ENCODE measurements around the gene MACROD2.

The MACROD2 gene

GRCh38 chr20:14724036-14724435 lies 728.7 kb downstream of the MACROD2 start:
- WGBS, 2 experiments: no CpG with 5 or more reads among the region's 1 CpG

GRCh38 chr20:14724468-14724867 lies 729.2 kb downstream of the MACROD2 start:
- no peak overlapping the region for H3K27ac ChIP-seq (ENCODE audit: insufficient read depth, low read depth, low read length, poor library complexity, severe bottlenecking)
- 95 to 96% methylated on average over 1 of the region's 1 CpG for WGBS, 2 experiments

More at GRCh38 chr20:14724036-14724435, 728.7 kb downstream of the MACROD2 start:
- Histone ChIP-seq H3K27ac (ENCODE audit: insufficient read depth, low read depth, low read length, poor library complexity, severe bottlenecking) (no peak overlapping the region), H3K9me3 (ENCODE audit: control insufficient read depth, low read length) (no peaks in the 10 kb centered on the region), H3K4me3 (ENCODE audit: insufficient read depth, low read depth, low read length) (no peak overlapping the region), H3K4me1 (ENCODE audit: control insufficient read depth, insufficient read depth, low read length) (no peaks in the 10 kb centered on the region), H3K27me3 (ENCODE audit: control insufficient read depth, insufficient read depth, low read length, poor library complexity, severe bottlenecking) (no peaks in the 10 kb centered on the region), H3K36me3 (ENCODE audit: control insufficient read depth, insufficient read depth, low read length) (no peaks in the 10 kb centered on the region)

GRCh38 chr20:14726591-14726990 lies 731.3 kb downstream of the MACROD2 start:
- H3K4me3 ChIP-seq (ENCODE audit: insufficient read depth, low read depth, low read length): no peak overlapping the region
- no peaks in the 10 kb centered on the region for H3K9me3 ChIP-seq (ENCODE audit: control insufficient read depth, low read length)
- WGBS, 2 experiments: 95 to 97% methylated on average over 3 of the region's 3 CpGs
- H3K36me3 ChIP-seq (ENCODE audit: control insufficient read depth, insufficient read depth, low read length): no peaks in the 10 kb centered on the region
- H3K4me1 ChIP-seq (ENCODE audit: control insufficient read depth, insufficient read depth, low read length): no peaks in the 10 kb centered on the region
- no peak overlapping the region for H3K27ac ChIP-seq (ENCODE audit: insufficient read depth, low read depth, low read length, poor library complexity, severe bottlenecking)
- no peaks in the 10 kb centered on the region for H3K27me3 ChIP-seq (ENCODE audit: control insufficient read depth, insufficient read depth, low read length, poor library complexity, severe bottlenecking)

More at GRCh38 chr20:14724468-14724867, 729.2 kb downstream of the MACROD2 start:
- H3K4me3 ChIP-seq (ENCODE audit: insufficient read depth, low read depth, low read length): no peak overlapping the region
- H3K4me1 ChIP-seq (ENCODE audit: control insufficient read depth, insufficient read depth, low read length): no peaks in the 10 kb centered on the region
- no peaks in the 10 kb centered on the region for H3K9me3 ChIP-seq (ENCODE audit: control insufficient read depth, low read length)
- H3K27me3 ChIP-seq (ENCODE audit: control insufficient read depth, insufficient read depth, low read length, poor library complexity, severe bottlenecking): no peaks in the 10 kb centered on the region
- no peaks in the 10 kb centered on the region for H3K36me3 ChIP-seq (ENCODE audit: control insufficient read depth, insufficient read depth, low read length)

GRCh38 chr20:14727485-14728150 lies 732.3 kb downstream of the MACROD2 start:
- peaks cover 7% of the 10 kb centered on the region for H3K4me1 ChIP-seq (ENCODE audit: control insufficient read depth, insufficient read depth, low read length)
- no peak overlapping the region for H3K27ac ChIP-seq (ENCODE audit: insufficient read depth, low read depth, low read length, poor library complexity, severe bottlenecking)
- no peaks in the 10 kb centered on the region for H3K36me3 ChIP-seq (ENCODE audit: control insufficient read depth, insufficient read depth, low read length)
- H3K9me3 ChIP-seq (ENCODE audit: control insufficient read depth, low read length): no peaks in the 10 kb centered on the region
- no peaks in the 10 kb centered on the region for H3K27me3 ChIP-seq (ENCODE audit: control insufficient read depth, insufficient read depth, low read length, poor library complexity, severe bottlenecking)
- no peak overlapping the region for H3K4me3 ChIP-seq (ENCODE audit: insufficient read depth, low read depth, low read length)
- 92 to 100% methylated on average over 1 of the region's 1 CpG for WGBS, 2 experiments

DNA sequence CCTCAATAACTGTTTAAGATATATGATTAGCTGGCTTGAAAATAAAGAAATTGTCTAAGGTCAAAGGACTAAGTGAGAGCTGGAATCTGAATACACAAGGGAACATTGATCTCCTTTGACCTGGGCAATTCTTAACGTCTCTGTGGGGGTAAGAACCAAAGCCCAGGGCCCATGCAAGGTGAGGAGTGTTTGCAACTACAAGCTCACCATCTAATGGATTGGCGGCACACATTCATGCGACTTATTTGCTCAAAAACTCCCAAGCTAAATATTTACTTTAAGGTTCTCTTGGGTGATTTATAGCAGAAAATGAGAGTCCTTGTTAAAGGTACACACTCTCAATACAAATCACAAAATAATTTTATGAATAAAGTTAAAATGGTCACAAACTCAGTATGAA lies 734.1 kb downstream of the MACROD2 start:
- Histone ChIP-seq H3K27me3 (ENCODE audit: control insufficient read depth, insufficient read depth, low read length, poor library complexity, severe bottlenecking) (no peaks in the 10 kb centered on the region), H3K4me3 (ENCODE audit: insufficient read depth, low read depth, low read length) (no peak overlapping the region), H3K4me1 (ENCODE audit: control insufficient read depth, insufficient read depth, low read length) (peaks cover 11% of the 10 kb centered on the region), H3K36me3 (ENCODE audit: control insufficient read depth, insufficient read depth, low read length) (no peaks in the 10 kb centered on the region), H3K27ac (ENCODE audit: insufficient read depth, low read depth, low read length, poor library complexity, severe bottlenecking) (no peak overlapping the region), H3K9me3 (ENCODE audit: control insufficient read depth, low read length) (no peaks in the 10 kb centered on the region)
- WGBS, 2 experiments: 88% methylated on average over 3 of the region's 3 CpGs

DNA sequence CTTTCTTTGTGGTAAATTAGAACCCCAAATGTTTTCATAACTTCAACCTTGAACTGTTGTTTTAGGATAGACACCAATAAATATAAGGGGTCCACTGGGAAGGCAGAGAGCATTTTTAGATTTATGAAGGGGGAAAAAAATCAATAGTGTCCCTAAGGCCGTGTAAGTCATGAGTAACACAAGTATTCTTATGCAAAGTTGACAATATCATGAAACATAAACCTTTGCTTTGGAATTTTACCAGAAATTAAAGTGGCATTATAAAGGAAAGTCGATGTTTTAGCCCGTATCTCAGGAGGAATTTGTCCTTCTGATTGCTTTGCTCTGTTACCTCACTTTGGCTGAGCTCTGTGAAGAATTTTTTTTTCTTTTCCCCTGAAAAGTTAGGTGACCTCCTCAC lies 737.0 kb downstream of the MACROD2 start:
- Histone ChIP-seq H3K9me3 (ENCODE audit: control insufficient read depth, low read length) (no peaks in the 10 kb centered on the region), H3K27ac (ENCODE audit: insufficient read depth, low read depth, low read length, poor library complexity, severe bottlenecking) (no peak overlapping the region), H3K4me1 (ENCODE audit: control insufficient read depth, insufficient read depth, low read length) (peaks cover 11% of the 10 kb centered on the region), H3K27me3 (ENCODE audit: control insufficient read depth, insufficient read depth, low read length, poor library complexity, severe bottlenecking) (no peaks in the 10 kb centered on the region), H3K36me3 (ENCODE audit: control insufficient read depth, insufficient read depth, low read length) (no peaks in the 10 kb centered on the region), H3K4me3 (ENCODE audit: insufficient read depth, low read depth, low read length) (no peak overlapping the region)
- WGBS, 2 experiments: 84 to 92% methylated on average over 2 to 3 of the region's 3 CpGs

DNA sequence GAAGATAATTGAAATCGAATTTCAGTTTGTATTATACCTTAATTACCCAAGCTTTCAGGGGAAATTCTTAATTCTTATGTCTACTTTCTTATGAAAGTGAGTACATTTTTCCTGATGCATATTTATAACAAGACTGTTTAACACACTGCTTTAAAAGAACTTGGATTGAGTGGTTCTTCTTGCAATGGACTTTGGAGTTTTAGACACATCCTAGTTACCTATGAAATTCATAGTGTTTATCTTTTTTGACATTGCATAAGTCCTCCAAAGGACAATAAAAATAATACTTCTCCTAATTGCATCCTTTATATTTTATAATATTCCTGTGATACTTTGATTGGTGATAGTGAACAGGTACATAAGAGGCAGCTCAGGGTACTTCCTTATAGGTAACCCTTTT lies 737.7 kb downstream of the MACROD2 start:
- WGBS, 2 experiments: no CpG with 5 or more reads among the region's 1 CpG
- H3K4me3 ChIP-seq (ENCODE audit: insufficient read depth, low read depth, low read length): no peak overlapping the region
- no peak overlapping the region for H3K27ac ChIP-seq (ENCODE audit: insufficient read depth, low read depth, low read length, poor library complexity, severe bottlenecking)
- H3K9me3 ChIP-seq (ENCODE audit: control insufficient read depth, low read length): no peaks in the 10 kb centered on the region
- no peaks in the 10 kb centered on the region for H3K27me3 ChIP-seq (ENCODE audit: control insufficient read depth, insufficient read depth, low read length, poor library complexity, severe bottlenecking)
- peaks cover 11% of the 10 kb centered on the region for H3K4me1 ChIP-seq (ENCODE audit: control insufficient read depth, insufficient read depth, low read length)
- no peaks in the 10 kb centered on the region for H3K36me3 ChIP-seq (ENCODE audit: control insufficient read depth, insufficient read depth, low read length)

GRCh38 chr20:14740380-14740779 lies 745.1 kb downstream of the MACROD2 start:
- Histone ChIP-seq H3K27me3 (ENCODE audit: control insufficient read depth, insufficient read depth, low read length, poor library complexity, severe bottlenecking) (no peaks in the 10 kb centered on the region), H3K9me3 (ENCODE audit: control insufficient read depth, low read length) (no peaks in the 10 kb centered on the region), H3K27ac (ENCODE audit: insufficient read depth, low read depth, low read length, poor library complexity, severe bottlenecking) (no peak overlapping the region), H3K4me3 (ENCODE audit: insufficient read depth, low read depth, low read length) (no peak overlapping the region), H3K36me3 (ENCODE audit: control insufficient read depth, insufficient read depth, low read length) (no peaks in the 10 kb centered on the region), H3K4me1 (ENCODE audit: control insufficient read depth, insufficient read depth, low read length) (no peaks in the 10 kb centered on the region)

GRCh38 chr20:14741616-14742015 lies 746.3 kb downstream of the MACROD2 start:
- Histone ChIP-seq H3K4me3 (ENCODE audit: insufficient read depth, low read depth, low read length) (no peak overlapping the region), H3K27me3 (ENCODE audit: control insufficient read depth, insufficient read depth, low read length, poor library complexity, severe bottlenecking) (no peaks in the 10 kb centered on the region), H3K36me3 (ENCODE audit: control insufficient read depth, insufficient read depth, low read length) (no peaks in the 10 kb centered on the region), H3K9me3 (ENCODE audit: control insufficient read depth, low read length) (no peaks in the 10 kb centered on the region), H3K27ac (ENCODE audit: insufficient read depth, low read depth, low read length, poor library complexity, severe bottlenecking) (no peak overlapping the region), H3K4me1 (ENCODE audit: control insufficient read depth, insufficient read depth, low read length) (no peaks in the 10 kb centered on the region)

- no peaks in the 10 kb centered on the region for H3K27me3 ChIP-seq (ENCODE audit: control insufficient read depth, insufficient read depth, low read length, poor library complexity, severe bottlenecking)
- no peaks in the 10 kb centered on the region for H3K4me1 ChIP-seq (ENCODE audit: control insufficient read depth, insufficient read depth, low read length)
- 48 to 61% methylated on average over 2 to 3 of the region's 3 CpGs for WGBS, 2 experiments
- no peaks in the 10 kb centered on the region for H3K9me3 ChIP-seq (ENCODE audit: control insufficient read depth, low read length)
- no peak overlapping the region for H3K4me3 ChIP-seq (ENCODE audit: insufficient read depth, low read depth, low read length)
- H3K27ac ChIP-seq (ENCODE audit: insufficient read depth, low read depth, low read length, poor library complexity, severe bottlenecking): no peak overlapping the region
- H3K36me3 ChIP-seq (ENCODE audit: control insufficient read depth, insufficient read depth, low read length): no peaks in the 10 kb centered on the region
Observed at GRCh38 chr20:14744723-14745122, 749.4 kb downstream of the MACROD2 start.

DNA sequence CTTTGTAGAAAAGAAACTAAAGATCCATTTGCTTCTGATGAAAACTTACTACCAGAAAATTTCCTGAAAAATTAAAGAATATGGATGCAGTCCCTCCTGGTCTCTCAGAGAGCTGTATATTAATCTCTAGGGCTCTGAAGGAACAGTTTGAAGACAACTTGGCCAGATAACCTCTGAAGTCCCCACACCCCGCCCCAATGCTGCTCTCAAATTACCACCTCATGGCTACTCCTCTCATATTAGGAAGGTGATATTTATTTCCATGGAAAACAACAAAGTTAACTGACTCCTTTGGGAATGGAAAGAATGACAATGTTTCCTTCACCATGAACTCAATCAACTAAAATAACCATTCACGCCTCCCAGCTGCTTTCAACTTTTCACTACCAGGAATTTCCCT lies 750.5 kb downstream of the MACROD2 start:
- 88 to 94% methylated on average over 2 of the region's 2 CpGs for WGBS, 2 experiments
- no peaks in the 10 kb centered on the region for H3K9me3 ChIP-seq (ENCODE audit: control insufficient read depth, low read length)
- H3K36me3 ChIP-seq (ENCODE audit: control insufficient read depth, insufficient read depth, low read length): no peaks in the 10 kb centered on the region
- H3K4me1 ChIP-seq (ENCODE audit: control insufficient read depth, insufficient read depth, low read length): no peaks in the 10 kb centered on the region
- no peak overlapping the region for H3K4me3 ChIP-seq (ENCODE audit: insufficient read depth, low read depth, low read length)
- no peaks in the 10 kb centered on the region for H3K27me3 ChIP-seq (ENCODE audit: control insufficient read depth, insufficient read depth, low read length, poor library complexity, severe bottlenecking)
- H3K27ac ChIP-seq (ENCODE audit: insufficient read depth, low read depth, low read length, poor library complexity, severe bottlenecking): no peak overlapping the region
